ENCODE data around the gene OTOF.

The OTOF gene

GRCh38 chr2:26465266-26465925, 12.5 kb downstream of the OTOF start:
- Mint-ChIP-seq H3K4me3 (no peak overlapping the region), H3K27ac (no peak overlapping the region), H3K36me3 (ENCODE audit: low read depth) (no peaks in the 10 kb centered on the region), H3K4me1 (peaks cover 21% of the 10 kb centered on the region), H3K9me3 (peaks cover 4% of the 10 kb centered on the region), H3K27me3 (ENCODE audit: low read depth, poor library complexity) (peaks cover 2% of the 10 kb centered on the region)
- no peak for DNase-seq
- no peak for TF ChIP-seq CTCF (IDR thresholded peaks at IDR 0.05)

GRCh38 chr2:26464390-26465265, 13.3 kb downstream of the OTOF start:
- TF ChIP-seq CTCF (IDR thresholded peaks at IDR 0.05), result no peak
- Mint-ChIP-seq H3K4me1 (peaks cover 21% of the 10 kb centered on the region), H3K27ac (no peak overlapping the region), H3K9me3 (peaks cover 4% of the 10 kb centered on the region), H3K4me3 (no peak overlapping the region), H3K27me3 (ENCODE audit: low read depth, poor library complexity) (peaks cover 6% of the 10 kb centered on the region), H3K36me3 (ENCODE audit: low read depth) (no peaks in the 10 kb centered on the region)
- no peak for DNase-seq

GRCh38 chr2:26463244-26464192, 14.4 kb downstream of the OTOF start:
- Mint-ChIP-seq H3K9me3 (no peaks in the 10 kb centered on the region), H3K27me3 (ENCODE audit: low read depth, poor library complexity) (peaks cover 6% of the 10 kb centered on the region), H3K36me3 (ENCODE audit: low read depth) (no peaks in the 10 kb centered on the region), H3K4me1 (peaks cover 24% of the 10 kb centered on the region), H3K4me3 (no peak overlapping the region), H3K27ac (peak overlapping the region; percentile 51)
- no peak for TF ChIP-seq CTCF (IDR thresholded peaks at IDR 0.05)
- no peak for DNase-seq

- Mint-ChIP-seq H3K27ac (no peak overlapping the region), H3K27me3 (ENCODE audit: low read depth, poor library complexity) (peaks cover 6% of the 10 kb centered on the region), H3K9me3 (no peaks in the 10 kb centered on the region), H3K36me3 (ENCODE audit: low read depth) (no peaks in the 10 kb centered on the region), H3K4me1 (peaks cover 29% of the 10 kb centered on the region), H3K4me3 (no peak overlapping the region)
- peak; percentile 45 for DNase-seq
- TF ChIP-seq CTCF (IDR thresholded peaks at IDR 0.05), result peak; percentile 49
Observed at GRCh38 chr2:26462511-26463243, 15.2 kb downstream of the OTOF start.

DNA sequence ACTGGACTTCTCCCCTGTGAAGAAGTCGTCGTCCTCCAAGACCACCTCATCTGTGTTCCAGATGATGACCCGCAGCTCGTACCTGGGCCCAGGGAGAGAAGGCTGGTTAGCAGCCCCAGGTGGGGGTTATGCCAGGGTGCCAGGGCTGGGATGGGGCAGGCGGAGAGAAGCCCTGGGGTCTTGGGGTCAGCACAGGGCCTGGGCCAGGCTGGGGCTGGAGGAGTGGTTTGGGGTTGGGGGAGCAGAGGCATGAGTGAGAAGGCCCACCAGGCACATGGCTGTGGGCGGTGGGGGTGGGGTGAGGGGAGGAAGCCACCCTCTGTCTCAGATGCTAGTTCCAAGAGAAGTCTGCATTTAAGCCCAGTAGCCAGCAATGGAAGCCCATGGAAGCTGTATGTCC, 15.8 kb downstream of the OTOF start:
- H3K9me3 Mint-ChIP-seq, result no peaks in the 10 kb centered on the region
- peaks cover 6% of the 10 kb centered on the region for H3K27me3 Mint-ChIP-seq (ENCODE audit: low read depth, poor library complexity)
- DNase-seq, result no peak
- peaks cover 29% of the 10 kb centered on the region for H3K4me1 Mint-ChIP-seq
- H3K4me3 Mint-ChIP-seq, result no peak overlapping the region
- no peak for TF ChIP-seq CTCF (IDR thresholded peaks at IDR 0.05)
- H3K27ac Mint-ChIP-seq, result no peak overlapping the region
- no peaks in the 10 kb centered on the region for H3K36me3 Mint-ChIP-seq (ENCODE audit: low read depth)

Data from nephron progenitor cell (in vitro differentiated cells).